CD4-positive, alpha-beta T cell treated with Interleukin-4 for 1 hour (primary cell): ENCODE data around the gene RFX1.

Experiments used
- DNase-seq, 2 donors: peaks; one replicate each; pipeline ENCODE4 v3.0.0-alpha.2; 2020 to 2022

Gene RFX1

GRCh38 chr19:13995878-13996765 lies 10.0 kb downstream of the RFX1 start:
- DNase-seq, result no peak

GRCh38 chr19:13995017-13995728 lies 10.9 kb downstream of the RFX1 start:
- no peak for DNase-seq

GRCh38 chr19:13993590-13994300 lies 12.4 kb downstream of the RFX1 start:
- DNase-seq, result no peak

- DNase-seq, result no peak
These were observed 14.1 kb downstream of the RFX1 start for GRCh38 chr19:13992025-13992424.

- DNase-seq, result no peak
These were observed 16.0 kb downstream of the RFX1 start for GRCh38 chr19:13990085-13990484.

GRCh38 chr19:13989487-13989886 lies 16.6 kb downstream of the RFX1 start:
- DNase-seq, result no peak

- peak in 1 of 2 donors; percentile 32 for DNase-seq
These were observed 18.8 kb downstream of the RFX1 start for GRCh38 chr19:13987101-13987890.

- DNase-seq, result peak; percentile 98 to 99
These were observed 19.7 kb downstream of the RFX1 start for GRCh38 chr19:13986348-13986904.

GRCh38 chr19:13985771-13986347 lies 20.3 kb downstream of the RFX1 start:
- DNase-seq, result no peak

GRCh38 chr19:13984875-13985741 lies 21.0 kb downstream of the RFX1 start:
- peak; percentile 38 to 62 for DNase-seq

- no peak for DNase-seq
These were observed 21.9 kb downstream of the RFX1 start for GRCh38 chr19:13984186-13984585.

- DNase-seq, result peak; percentile 33 to 43
These were observed 22.8 kb downstream of the RFX1 start for GRCh38 chr19:13983213-13983889.

- no peak for DNase-seq
These were observed 23.3 kb downstream of the RFX1 start for GRCh38 chr19:13982773-13983172.

- no peak for DNase-seq
These were observed 24.1 kb downstream of the RFX1 start for GRCh38 chr19:13981988-13982501.

GRCh38 chr19:13981467-13981866 lies 24.7 kb downstream of the RFX1 start:
- no peak for DNase-seq

- DNase-seq, result no peak
These were observed 25.1 kb downstream of the RFX1 start for GRCh38 chr19:13981021-13981420.

- no peak for DNase-seq
These were observed 25.8 kb downstream of the RFX1 start for GRCh38 chr19:13980340-13980739.

GRCh38 chr19:13979686-13980085 lies 26.4 kb downstream of the RFX1 start:
- DNase-seq, result no peak

- DNase-seq, result no peak
These were observed 26.9 kb downstream of the RFX1 start for GRCh38 chr19:13979244-13979615.
